KMS-11 (cell line): ENCODE results near the gene ZKSCAN8.

ENCODE experiments used
- H2AFZ ChIP-seq: fragments of 200-600 bp; sonication (generic); 2 replicates; pipeline ENCODE4 v1.6.1; 2016; ENCODE audit warnings: antibody characterized with exemption, mixed run types, low read depth
- H3K27ac ChIP-seq: fragments of 200-600 bp; sonication (generic); 2 replicates; pipeline ENCODE4 v1.6.1; 2016; ENCODE audit warnings: mild to moderate bottlenecking, mixed run types
- H3K27me3 ChIP-seq: fragments of 200-600 bp; sonication (generic); 2 replicates; pipeline ENCODE4 v1.6.1; 2017; ENCODE audit warnings: mild to moderate bottlenecking, low read depth, mixed run types, moderate library complexity; ENCODE audit not compliant: insufficient read depth
- H3K36me3 ChIP-seq: fragments of 200-600 bp; sonication (generic); 2 replicates; pipeline ENCODE4 v1.6.1; 2017; ENCODE audit warnings: mild to moderate bottlenecking, mixed run types; ENCODE audit not compliant: insufficient read depth
- H3K4me1 ChIP-seq: fragments of 200-600 bp; sonication (generic); 2 replicates; pipeline ENCODE4 v1.6.1; 2016; ENCODE audit warnings: mild to moderate bottlenecking, low read depth, mixed run types; ENCODE audit not compliant: poor library complexity, severe bottlenecking
- H3K4me2 ChIP-seq: fragments of 200-600 bp; sonication (generic); 2 replicates; pipeline ENCODE4 v1.7.0; 2016; ENCODE audit warnings: mild to moderate bottlenecking, mixed run types
- H3K4me3 ChIP-seq: fragments of 200-600 bp; sonication (generic); IDR thresholded peaks from 2 replicates; pipeline ENCODE4 v1.6.1; 2017; ENCODE audit warnings: low read depth, low read length, mixed read lengths; ENCODE audit not compliant: insufficient read depth
- H3K79me2 ChIP-seq: fragments of 200-600 bp; sonication (generic); 2 replicates; pipeline ENCODE4 v1.6.1; 2016; ENCODE audit warnings: low read depth, mixed run types; ENCODE audit not compliant: insufficient read depth
- H3K9ac ChIP-seq: fragments of 200-600 bp; sonication (generic); 2 replicates; pipeline ENCODE4 v1.6.1; 2016; ENCODE audit warnings: mild to moderate bottlenecking, mixed run types
- H4K20me1 ChIP-seq: fragments of 200-600 bp; sonication (generic); 2 replicates; pipeline ENCODE4 v1.6.1; 2016; ENCODE audit warnings: mild to moderate bottlenecking, mixed run types; ENCODE audit not compliant: insufficient read depth
- CTCF ChIP-seq: fragments of 200-600 bp; sonication (generic); conservative IDR thresholded peaks from 2 replicates; pipeline ENCODE4 v1.6.1; 2017; ENCODE audit warnings: low read depth, mild to moderate bottlenecking, antibody characterized with exemption, low read length, moderate library complexity, mixed read lengths

Gene ZKSCAN8

DNA sequence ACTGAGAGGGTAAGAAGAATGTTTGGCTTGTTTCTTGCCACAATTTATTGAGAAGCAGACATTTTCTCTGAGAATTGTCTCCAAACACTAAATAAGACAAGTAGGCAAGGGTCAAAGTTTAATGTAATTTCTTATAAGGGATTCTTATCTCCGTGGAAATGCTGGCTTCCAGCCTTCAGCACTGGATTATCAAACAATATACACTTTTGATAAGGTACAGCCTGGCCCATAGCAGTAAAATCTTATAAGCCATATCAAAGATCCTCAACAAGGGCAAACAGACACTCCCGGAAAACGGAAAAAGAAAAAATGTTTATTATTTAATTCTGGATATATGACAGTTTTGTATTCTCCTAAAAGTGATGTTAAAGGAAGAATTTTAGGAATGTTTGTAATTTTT lies 64.8 kb downstream of the ZKSCAN8 start:
- Histone ChIP-seq H3K79me2 (no peaks in the 10 kb centered on the region), H3K4me3 (no peak overlapping the region), H3K4me2 (no peak overlapping the region), H4K20me1 (no peaks in the 10 kb centered on the region), H3K36me3 (no peaks in the 10 kb centered on the region), H3K4me1 (no peaks in the 10 kb centered on the region), H3K27ac (no peak overlapping the region), H3K9ac (no peak overlapping the region), H3K27me3 (no peaks in the 10 kb centered on the region), H2AFZ (no peak overlapping the region)
- TF ChIP-seq CTCF: no peak

GRCh38 chr6:28206928-28207509 lies 65.3 kb downstream of the ZKSCAN8 start:
- Histone ChIP-seq H2AFZ (no peak overlapping the region), H3K9ac (no peak overlapping the region), H3K79me2 (no peaks in the 10 kb centered on the region), H4K20me1 (no peaks in the 10 kb centered on the region), H3K4me2 (no peak overlapping the region), H3K36me3 (no peaks in the 10 kb centered on the region), H3K27ac (no peak overlapping the region), H3K27me3 (no peaks in the 10 kb centered on the region), H3K4me3 (no peak overlapping the region), H3K4me1 (no peaks in the 10 kb centered on the region)
- no peak for TF ChIP-seq CTCF

DNA sequence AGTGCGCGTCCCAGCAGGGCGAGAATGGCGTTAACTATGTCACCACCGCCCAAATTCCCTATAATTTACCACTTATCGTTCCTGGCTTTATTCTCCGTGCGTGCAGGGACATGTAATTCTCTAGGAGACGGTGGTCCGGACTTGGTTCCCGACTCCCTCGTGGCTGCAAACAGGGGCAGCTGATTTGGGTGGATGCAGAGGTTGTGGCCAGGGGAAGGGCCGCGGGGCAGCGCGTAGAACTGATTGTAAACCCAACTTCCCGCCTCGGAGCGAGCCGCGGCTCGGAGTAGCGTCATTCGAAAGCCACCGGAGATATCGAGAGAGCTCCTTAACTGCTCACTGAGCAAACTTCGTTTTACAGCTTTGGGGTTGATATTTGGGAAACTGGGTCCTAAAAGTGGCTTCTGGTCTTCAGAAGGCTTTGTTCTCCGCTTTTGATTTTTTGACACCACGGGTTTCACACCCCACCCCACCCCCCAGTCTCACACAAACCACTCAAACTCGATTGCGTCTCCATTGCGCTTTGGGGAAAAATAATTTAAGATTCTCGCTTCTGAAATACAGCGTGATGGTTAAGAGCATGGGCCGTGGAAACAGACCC lies 65.9 kb downstream of the ZKSCAN8 start:
- Histone ChIP-seq H3K4me2 (no peak overlapping the region), H3K4me3 (no peak overlapping the region), H4K20me1 (no peaks in the 10 kb centered on the region), H2AFZ (no peak overlapping the region), H3K36me3 (no peaks in the 10 kb centered on the region), H3K27ac (no peak overlapping the region), H3K27me3 (no peaks in the 10 kb centered on the region), H3K79me2 (no peaks in the 10 kb centered on the region), H3K9ac (no peak overlapping the region), H3K4me1 (no peaks in the 10 kb centered on the region)
- TF ChIP-seq CTCF: no peak

DNA sequence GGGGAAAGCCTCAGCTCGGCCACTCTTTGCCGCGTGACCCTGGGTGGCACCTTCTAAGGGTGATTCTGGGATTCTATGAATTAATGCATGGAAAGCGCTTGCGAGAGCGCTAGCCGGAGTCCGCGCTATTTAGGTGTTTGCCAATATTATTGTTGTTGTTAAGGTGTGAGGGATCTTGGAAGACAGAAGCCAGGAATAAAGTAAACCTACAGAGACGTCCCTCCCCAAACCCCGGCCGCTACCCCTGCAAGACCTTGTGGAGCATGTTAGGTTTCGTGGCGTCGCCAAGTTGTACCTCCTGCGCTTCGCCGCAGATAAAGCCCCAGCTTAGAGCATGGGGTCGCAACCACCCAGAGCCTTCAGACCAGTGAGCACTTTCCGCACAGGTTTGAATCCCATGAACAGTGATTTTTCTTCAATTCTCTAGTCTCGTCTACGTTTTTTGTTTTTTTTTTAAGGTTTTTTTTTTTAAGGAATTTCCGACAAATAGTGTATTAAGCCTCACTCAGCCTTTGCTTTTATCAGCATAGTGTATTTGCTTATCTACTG lies 66.5 kb downstream of the ZKSCAN8 start:
- Histone ChIP-seq H3K36me3 (no peaks in the 10 kb centered on the region), H2AFZ (no peak overlapping the region), H3K4me3 (no peak overlapping the region), H3K79me2 (no peaks in the 10 kb centered on the region), H3K27me3 (no peaks in the 10 kb centered on the region), H3K4me1 (no peaks in the 10 kb centered on the region), H3K4me2 (no peak overlapping the region), H4K20me1 (no peaks in the 10 kb centered on the region), H3K9ac (no peak overlapping the region), H3K27ac (no peak overlapping the region)
- TF ChIP-seq CTCF: no peak
